ENCODE data around the gene LYPLA2. TPM values are rescaled to one million over a fixed set of nuclear protein-coding genes. Genes with fewer than 3 reads are reported as not detected.
A peak's percentile ranks its signal among the peaks of the same experiment; 100 is the strongest.

Gene LYPLA2
- 10 to 100 TPM; 56.0 to 63.5 (median 61.6) TPM for polyA plus RNA-seq (ENCODE audit: insufficient read length in 3 of 3)

DNA sequence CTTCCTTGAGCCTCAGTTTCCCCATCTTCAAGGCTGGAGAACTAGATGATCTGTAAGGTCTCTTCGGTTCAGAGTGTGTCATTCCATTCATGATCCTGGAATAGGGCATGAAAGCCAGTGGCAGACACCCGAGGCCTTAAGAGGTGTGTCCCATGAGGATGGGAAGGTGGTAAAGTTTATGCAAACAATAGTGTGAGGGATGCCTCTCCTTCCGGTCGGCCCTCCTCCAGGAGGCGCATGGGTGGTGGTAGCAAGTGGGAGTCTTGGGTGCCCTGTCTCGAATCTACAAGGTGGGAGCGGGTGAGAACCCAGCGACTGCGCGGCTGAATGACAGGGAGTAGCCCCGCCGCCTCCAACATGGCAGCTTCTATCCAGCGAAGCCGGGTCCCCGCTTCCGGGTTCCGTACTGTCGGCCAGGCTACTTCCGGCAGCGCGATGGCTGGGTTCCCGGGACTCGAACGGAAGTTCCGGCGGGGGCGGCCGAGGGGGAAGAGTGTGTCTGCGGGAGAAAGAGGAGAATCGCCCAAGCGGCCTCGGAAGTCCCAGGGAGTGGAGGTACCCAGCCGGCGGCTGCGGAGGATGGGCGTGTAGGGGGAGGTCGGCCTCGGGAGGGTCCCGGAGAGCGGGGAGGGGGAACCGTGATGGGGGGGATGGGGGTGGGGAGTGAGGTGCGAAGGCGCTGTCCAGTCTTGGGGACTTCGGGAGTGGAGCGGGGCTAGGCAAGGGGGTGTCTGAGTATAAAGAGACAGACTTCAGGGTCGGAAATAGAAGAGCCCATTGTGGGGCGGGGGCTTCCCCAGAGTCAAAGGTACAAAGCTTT lies at the start of gene LYPLA2:
Gene LYPLA2, plus strand, starts transcription at position 450 of the 820 bp plus-strand sequence. CDS start 1,538 bp downstream, outside the sequence.
- DNase-seq (ENCODE audit: low read depth in 3 of 3, low spot score in 2 of 3): peak in 2 of 3 donors; percentile 82

DNA sequence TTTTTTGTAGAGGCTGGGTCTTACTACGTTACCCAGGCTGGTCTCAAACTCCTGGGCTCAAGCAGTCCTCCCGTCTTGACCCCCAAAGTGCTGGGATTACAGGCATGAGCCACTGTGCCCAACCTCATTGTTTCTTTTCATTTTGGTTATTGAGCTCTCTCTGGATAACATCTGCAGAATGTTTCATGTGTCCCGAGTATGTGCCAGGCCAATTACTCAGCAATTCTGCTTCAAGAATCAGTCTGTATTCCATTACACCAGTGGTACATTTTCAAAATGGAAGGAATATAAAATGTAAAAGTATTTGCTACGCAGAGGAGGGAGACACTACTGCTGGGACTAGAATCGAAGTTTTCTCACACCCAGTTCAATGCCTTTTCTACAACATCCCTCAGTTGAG lies 49.3 kb upstream of the LYPLA2 start:
- no peak for DNase-seq (ENCODE audit: low read depth in 3 of 3, low spot score in 2 of 3)

DNA sequence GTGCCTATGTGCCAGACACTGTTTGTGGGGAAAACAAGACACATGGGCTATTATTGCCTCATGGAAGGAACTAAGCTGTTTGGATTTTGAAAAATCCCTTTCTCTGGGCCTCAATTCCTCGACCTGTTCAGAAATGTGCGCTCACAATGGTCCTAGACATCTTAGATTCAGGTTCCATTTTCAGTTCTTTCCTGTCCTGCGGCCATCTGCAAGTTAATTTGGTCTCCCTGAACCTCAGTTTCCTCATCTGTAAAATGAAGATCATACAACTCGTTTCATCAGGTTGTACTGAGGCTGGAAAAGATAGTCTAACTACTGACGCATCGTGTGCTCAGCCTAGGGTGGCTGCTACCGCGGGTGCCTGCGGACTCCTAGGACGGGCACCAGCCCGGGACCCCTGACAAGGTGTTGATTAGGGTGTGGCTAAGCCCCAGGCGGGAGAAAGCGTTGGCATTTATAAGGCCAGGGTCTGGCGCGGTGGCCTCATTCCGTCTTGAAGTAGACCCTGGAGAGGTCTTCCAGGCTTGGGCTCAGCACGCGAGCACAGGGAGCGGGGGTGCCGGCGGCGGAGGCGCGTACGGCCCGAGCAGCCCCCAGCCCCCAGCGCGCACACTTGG lies 48.2 kb upstream of the LYPLA2 start:
- DNase-seq (ENCODE audit: low read depth in 3 of 3, low spot score in 2 of 3): no peak

DNA sequence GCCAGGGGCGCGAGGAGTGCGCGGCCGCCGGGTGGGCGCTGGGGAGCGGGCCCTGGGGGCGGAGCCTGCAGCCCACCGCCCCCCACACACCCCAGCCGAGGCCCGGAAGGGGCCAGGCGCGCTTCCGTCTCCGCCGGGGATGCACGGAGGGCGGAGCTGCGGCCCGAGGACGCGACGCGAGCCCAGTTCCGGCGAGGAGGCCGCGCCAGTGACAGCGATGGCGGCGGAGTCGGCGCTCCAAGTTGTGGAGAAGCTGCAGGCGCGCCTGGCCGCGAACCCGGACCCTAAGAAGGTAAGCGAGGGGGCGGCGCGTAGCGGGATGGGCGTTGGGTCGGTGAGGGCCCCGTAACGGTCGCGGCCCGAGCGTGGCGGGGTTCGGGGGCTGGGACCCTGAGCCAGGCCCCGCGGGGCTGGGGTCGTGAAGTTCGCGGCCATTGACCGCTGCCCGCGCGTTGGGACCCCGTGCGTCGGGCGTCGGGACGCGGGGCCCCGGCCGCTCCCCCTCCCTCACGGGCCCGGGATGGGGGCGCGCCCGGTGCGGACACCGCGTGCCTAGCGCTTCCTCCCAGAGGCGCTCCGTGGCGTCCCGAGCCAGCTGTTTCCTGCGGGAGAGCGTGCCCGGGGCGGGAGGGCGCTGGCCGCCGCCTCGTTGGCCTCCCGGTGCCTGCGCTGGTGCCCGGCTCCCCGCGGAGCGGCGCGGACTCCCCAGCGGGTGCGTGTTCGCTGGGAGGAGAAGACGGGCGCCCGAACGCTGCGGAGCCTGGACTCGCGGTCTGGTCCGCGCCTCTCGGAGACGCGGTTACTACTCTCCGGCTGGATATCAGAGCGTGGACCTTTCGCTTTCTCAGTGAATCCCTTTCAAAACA lies 47.4 kb upstream of the LYPLA2 start, which contains the start of gene ELOA:
Gene ELOA, plus strand, starts transcription at position 185 of the 866 bp plus-strand sequence. Its CDS starts 33 bp downstream, at position 218.
- DNase-seq (ENCODE audit: low read depth in 3 of 3, low spot score in 2 of 3): peak in 1 of 3 donors; percentile 69

DNA sequence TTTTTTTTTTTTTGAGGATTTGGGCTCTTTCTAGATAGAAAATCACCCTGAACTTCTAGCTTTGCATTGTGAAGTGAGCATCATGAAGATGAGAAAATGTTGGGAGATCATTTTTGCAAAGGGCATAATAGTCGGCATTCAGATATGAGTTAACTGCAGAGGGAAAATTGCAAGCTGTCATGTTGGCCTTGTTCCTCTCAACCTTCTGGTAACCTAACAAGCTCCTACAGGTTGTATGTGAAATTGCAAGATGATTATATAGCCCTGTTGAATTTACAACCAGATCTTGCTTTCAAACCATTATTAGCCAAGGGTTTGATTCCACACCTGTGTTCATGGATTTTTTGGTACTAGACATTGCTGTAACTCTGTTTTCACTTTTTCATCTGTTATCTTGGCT lies 45.4 kb upstream of the LYPLA2 start:
- DNase-seq (ENCODE audit: low read depth in 3 of 3, low spot score in 2 of 3): no peak

DNA sequence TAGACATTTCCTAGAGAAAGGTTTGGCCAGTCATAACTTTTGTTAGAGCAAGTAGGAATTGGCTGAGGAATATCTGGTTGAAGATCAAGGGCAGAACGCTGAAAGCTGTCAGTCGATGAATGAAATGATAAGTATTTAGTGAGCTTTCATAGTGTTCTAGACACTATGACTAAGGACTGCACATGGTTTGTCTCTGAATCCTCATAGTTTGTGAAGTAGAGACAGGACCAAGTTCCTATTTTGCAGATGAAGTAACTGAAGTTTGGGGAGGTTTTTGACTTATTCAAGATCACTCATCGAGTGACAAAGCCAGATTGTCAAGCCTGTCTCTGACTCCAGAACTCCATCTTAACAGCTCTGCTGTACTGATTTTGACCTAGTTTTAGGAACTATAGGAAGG lies 42.9 kb upstream of the LYPLA2 start:
- DNase-seq (ENCODE audit: low read depth in 3 of 3, low spot score in 2 of 3): no peak

DNA sequence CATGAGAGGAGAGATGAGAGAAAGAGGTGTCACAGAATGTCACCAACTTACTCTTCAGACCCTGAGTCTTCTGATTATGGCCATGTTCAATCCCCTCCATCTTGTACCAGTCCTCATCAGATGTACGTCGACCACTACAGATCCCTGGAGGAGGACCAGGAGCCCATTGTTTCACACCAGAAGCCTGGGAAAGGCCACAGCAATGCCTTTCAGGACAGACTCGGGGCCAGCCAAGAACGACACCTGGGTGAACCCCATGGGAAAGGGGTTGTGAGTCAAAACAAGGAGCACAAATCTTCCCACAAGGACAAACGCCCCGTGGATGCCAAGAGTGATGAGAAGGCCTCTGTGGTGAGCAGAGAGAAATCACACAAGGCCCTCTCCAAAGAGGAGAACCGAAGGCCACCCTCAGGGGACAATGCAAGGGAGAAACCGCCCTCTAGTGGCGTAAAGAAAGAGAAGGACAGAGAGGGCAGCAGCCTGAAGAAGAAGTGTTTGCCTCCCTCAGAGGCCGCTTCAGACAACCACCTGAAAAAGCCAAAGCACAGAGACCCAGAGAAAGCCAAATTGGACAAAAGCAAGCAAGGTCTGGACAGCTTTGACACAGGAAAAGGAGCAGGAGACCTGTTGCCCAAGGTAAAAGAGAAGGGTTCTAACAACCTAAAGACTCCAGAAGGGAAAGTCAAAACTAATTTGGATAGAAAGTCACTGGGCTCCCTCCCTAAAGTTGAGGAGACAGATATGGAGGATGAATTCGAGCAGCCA lies 39.7 kb upstream of the LYPLA2 start:
- no peak for DNase-seq (ENCODE audit: low read depth in 3 of 3, low spot score in 2 of 3)

DNA sequence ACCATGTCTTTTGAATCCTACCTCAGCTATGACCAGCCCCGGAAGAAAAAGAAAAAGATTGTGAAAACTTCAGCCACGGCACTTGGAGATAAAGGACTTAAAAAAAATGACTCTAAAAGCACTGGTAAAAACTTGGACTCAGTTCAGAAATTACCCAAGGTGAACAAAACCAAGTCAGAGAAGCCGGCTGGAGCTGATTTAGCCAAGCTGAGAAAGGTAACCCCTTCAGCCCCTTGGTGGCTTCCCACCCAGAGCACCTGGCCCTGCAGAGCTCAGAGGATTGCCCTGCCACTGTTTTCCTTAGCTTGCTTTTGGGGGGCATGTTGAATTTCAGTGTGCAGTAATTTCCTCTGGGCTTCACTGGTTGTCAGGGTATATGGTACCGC lies 39.1 kb upstream of the LYPLA2 start:
- DNase-seq (ENCODE audit: low read depth in 3 of 3, low spot score in 2 of 3): no peak

DNA sequence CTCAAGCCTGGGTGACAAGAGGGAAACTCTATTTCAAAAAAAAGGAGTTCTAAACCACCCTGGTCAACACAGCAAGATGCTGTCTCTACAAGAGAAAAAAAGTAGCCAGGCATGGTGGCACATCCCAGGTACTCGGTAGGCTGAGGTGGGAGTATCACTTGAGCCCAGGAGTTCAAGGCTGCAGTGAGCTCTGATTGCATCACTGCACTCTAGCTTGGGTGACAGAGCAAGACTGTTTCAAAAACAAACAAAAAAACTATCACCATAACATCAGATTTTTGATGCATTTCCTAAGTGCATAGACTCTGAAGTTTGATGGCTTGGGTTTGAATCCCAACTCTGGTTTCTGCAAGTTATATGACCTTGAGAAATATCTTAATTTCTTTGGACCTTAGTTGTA lies 38.0 kb upstream of the LYPLA2 start:
- no peak for DNase-seq (ENCODE audit: low read depth in 3 of 3, low spot score in 2 of 3)

DNA sequence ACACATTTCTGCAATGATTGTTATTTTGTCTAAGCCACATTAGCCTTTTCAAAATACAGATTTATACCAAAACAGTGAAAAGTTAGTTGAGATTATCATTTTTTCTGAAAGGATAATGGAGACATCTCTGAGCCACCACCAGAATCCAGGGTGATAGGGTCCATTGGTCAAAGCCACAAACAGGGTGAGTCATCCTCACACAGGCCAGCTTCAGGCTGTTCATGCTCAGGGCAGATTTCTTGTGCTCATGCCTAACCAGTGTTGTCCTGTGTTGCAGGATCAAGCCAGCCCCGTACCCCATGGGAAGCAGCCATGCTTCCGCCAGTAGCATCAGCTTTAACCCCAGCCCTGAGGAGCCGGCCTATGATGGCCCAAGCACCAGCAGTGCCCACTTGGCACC lies 34.3 kb upstream of the LYPLA2 start:
- no peak for DNase-seq (ENCODE audit: low read depth in 3 of 3, low spot score in 2 of 3)

DNA sequence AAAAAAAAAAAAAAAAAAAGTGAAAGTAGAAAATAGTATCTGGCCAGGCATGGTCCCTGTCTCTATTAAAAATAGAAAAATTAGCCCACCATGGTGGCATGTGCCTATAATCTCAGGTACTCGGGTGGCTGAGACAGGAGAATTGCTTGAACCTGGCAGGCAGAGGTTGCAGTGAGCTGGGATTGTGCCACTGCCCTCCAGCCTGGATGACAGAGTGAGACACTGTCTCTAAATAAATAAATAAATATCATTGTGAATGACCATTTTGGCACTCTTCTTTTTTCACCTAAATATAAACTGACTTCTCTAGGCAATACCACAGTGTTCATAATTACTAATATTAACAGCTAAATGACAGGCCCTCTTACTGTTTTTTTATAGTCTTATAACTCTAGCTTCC lies 33.1 kb upstream of the LYPLA2 start:
- DNase-seq (ENCODE audit: low read depth in 3 of 3, low spot score in 2 of 3): no peak

DNA sequence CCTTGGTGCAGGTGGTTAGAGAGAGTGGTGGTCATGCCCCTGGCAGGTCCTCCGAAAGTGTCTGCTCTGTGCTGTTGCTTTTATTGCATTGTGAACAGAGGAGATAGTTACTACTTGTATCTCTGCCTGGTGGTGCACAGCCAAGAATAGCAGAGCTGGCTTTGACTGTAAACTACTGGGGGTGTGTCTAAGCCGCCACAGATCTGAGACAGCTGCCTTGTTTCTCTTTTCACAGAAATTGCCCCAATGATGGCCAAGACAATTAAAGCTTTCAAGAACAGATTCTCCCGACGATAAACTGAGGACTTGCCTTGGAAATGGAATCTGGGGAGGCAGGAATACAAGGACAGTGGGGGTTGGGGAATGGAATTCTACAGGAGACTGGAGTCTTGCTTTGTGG lies 31.7 kb upstream of the LYPLA2 start:
- DNase-seq (ENCODE audit: low read depth in 3 of 3, low spot score in 2 of 3): no peak

DNA sequence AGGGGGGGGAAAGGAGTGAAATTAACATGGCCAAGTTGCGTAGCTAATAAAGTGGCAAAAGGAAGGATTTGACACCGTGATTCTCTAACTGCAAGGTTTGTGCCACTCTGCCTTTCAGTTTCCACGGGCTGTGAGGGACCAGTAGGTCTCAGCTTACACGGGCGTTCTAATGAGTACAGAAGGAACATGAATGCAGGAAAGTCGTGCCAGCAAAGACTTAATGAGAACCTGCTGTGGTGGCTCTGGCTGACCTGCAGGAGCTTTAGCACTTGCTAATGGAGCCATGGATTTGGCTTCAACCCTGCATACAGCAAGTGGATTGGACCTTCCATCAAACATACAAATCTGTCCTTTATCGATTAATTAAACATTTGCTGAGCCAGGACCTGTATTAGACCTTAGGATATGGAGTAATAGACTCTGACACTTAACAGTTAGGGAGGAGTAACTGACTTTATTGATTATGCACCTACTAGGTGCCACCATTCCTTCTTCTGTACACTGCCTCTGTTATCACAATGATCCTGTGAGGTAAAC lies 27.8 kb upstream of the LYPLA2 start:
- DNase-seq (ENCODE audit: low read depth in 3 of 3, low spot score in 2 of 3): no peak

DNA sequence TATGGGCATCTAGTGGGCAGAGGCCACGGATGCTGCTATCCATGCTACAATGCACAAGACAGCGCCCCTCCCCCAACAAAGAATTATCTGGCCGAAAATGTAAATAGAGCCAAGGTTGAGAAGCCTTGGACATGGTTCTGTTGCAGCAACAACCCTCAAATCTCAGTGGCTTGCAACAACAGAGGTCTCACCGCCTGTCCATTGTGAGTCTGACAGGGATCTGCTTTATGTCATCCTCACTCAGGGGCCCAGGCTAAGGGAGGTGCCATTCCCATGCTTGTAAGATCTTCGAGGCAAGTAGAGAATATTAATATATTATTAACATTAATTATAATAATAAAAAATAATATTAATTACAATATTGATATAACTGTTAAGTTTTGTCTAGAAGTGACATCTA lies 22.2 kb upstream of the LYPLA2 start:
- DNase-seq (ENCODE audit: low read depth in 3 of 3, low spot score in 2 of 3): no peak

DNA sequence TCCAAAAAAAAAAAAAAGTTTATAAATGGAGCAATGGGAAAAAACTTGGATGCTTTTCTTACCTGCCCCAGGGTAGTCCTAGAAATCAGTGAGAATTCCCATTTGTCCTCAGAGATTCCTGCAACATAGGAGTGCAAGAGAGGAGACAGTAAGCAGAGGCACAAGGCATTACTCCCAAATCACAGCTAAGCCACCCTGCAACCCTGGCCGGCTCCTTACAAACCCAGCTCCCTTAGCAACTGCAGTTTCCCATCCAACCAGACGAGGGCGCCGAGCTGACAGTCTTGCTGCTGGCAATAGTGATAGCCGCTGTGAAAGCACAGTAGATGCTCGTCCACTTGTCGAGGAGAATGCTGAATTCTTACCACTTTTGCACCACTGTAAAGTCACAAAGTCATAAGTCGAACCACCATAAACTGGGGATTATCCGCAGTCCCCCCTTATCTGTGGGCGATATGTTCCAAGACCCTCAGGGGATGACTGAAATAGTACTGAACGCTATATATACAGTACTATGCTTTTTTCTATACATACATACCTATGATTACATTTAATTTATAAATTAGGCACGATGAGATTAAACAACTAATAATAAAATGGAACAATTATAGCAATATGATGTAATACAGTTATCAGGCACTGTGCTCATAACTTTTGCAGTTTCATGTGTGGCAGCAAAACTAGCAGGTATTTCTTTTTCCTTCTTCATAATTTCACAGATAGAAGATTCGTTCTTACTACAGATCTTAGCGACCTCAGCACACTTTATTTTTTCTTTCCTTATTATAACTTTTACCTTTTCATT lies 18.7 kb upstream of the LYPLA2 start:
- DNase-seq (ENCODE audit: low read depth in 3 of 3, low spot score in 2 of 3): peak in 2 of 3 donors; percentile 62 to 69

DNA sequence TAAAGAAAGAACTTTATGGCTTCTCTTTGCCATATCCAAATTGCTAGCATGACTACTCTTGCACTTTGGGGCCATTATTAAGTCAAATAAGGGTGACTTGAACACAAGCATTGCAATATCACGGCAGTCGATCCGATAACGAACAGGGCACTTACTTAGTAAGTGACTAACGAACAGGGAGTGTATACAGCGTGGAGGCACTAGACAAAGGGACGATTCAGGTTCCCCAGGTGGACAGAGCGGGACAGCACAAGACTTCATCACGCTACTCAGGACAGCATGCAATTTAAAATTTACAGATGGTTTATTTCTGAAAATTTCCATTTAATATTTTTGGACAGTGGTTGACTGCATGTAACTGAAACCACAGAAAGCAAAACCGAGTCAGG lies 18.1 kb upstream of the LYPLA2 start:
- DNase-seq (ENCODE audit: low read depth in 3 of 3, low spot score in 2 of 3): no peak

DNA sequence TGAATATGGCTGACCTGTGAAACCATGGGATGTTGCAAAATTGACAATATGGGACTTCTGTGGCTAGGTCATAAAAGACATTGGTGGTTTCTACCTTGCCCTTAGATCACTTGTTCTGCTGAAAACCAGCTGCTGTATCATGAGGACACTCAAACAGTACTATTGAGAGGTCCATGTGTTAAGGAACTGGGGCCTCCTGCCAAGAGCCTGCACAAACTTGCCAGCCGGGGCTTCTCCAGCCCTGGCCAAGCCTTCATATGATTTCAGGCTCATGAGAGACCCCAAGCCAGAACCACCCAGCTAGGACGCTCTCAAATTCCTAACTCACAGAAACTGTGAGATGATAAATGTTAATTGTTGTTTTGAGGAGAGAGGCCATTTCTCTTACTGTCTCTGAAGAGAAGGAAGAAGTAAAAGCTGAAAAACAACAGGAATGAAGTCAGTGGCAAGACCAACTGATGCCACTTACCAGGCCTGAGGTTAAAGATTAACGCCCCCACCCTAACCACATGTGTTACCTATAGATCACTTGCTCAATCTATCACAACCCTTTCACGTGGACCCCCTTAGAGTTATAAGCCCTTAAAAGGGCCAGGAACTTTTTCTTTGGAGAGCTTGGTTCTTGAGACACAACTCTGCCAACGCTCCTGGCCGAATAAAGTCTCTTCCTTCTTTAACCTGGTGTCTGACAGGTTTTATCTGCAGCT lies 16.6 kb upstream of the LYPLA2 start:
- DNase-seq (ENCODE audit: low read depth in 3 of 3, low spot score in 2 of 3): no peak

DNA sequence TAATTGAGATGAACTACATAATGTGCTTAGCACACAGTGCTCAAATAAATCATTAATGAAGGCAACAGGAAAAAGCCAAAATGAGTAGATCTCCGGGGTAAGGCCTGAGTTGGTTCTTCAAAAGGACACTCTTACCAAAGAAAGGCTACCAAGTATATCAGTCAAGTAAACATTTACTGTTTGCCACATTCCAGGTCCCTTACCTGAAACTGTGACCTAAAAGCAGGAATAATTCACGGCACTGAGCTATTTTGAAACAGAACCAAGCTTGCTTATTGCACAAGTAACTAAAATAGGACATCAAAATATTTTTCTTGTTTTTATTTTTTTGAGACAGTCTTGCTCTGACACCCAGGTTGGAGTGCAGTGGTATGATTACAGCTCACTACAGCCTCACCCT lies 14.7 kb upstream of the LYPLA2 start:
- no peak for DNase-seq (ENCODE audit: low read depth in 3 of 3, low spot score in 2 of 3)

Data from right renal cortex interstitium (tissue), 3 donors.